ENCODE data around the gene OR6J1.
"Not testable (repeated sequence)": the region's sequence is repeated elsewhere in the genome, so short reads cannot be mapped to it uniquely, and the experiment has no call there.

Gene OR6J1

GRCh38 chr14:22678221-22678620 lies 34.1 kb upstream of the OR6J1 start:
- no peak overlapping the region for H3K4me2 ChIP-seq (ENCODE audit: insufficient read depth, low read length, poor library complexity, severe bottlenecking)
- no peak overlapping the region for H2AFZ ChIP-seq (ENCODE audit: low read length)
- no peaks in the 10 kb centered on the region for H3K79me1 ChIP-seq (ENCODE audit: low read depth, low read length)
- no peak overlapping the region for H2BK120ac ChIP-seq (ENCODE audit: low read depth, low read length)
- H3K23ac ChIP-seq (ENCODE audit: low read depth, low read length, poor library complexity): no peak overlapping the region
- no peak overlapping the region for H3K4me3 ChIP-seq (ENCODE audit: low read length in 2 of 2)
- no peak overlapping the region for H2BK15ac ChIP-seq (ENCODE audit: low read length)
- no peak overlapping the region for H2BK12ac ChIP-seq (ENCODE audit: low read length)
- no CpG with 5 or more reads among the region's 2 CpGs for WGBS, 2 donors (ENCODE audit: extremely low coverage in 2 of 2, insufficient read length in 2 of 2, insufficient replicate concordance in 1 of 2)
- H3K14ac ChIP-seq (ENCODE audit: low read length): no peak overlapping the region
- H3K4ac ChIP-seq (ENCODE audit: low read length): no peak overlapping the region
- H3K27ac ChIP-seq (replicated peaks; ENCODE audit: low read length): no peak overlapping the region
- H3K4me1 ChIP-seq (ENCODE audit: control insufficient read depth in 2 of 2, insufficient read depth in 1 of 2, low read depth in 1 of 2, low read length in 2 of 2): peaks cover 0 to 2% of the 10 kb centered on the region in 2 donors
- no peak overlapping the region for H3K18ac ChIP-seq (ENCODE audit: low read length)
- no peak overlapping the region for H2AK5ac ChIP-seq (ENCODE audit: low read depth, low read length)
- H4K91ac ChIP-seq (ENCODE audit: low read depth, low read length, poor library complexity): no peak overlapping the region
- H3K36me3 ChIP-seq (replicated peaks in 1 of 2; ENCODE audit: control insufficient read depth in 2 of 2, insufficient read depth in 2 of 2, low read length in 2 of 2): no peaks in the 10 kb centered on the region
- no peak overlapping the region for H3K9ac ChIP-seq (ENCODE audit: low read depth, low read length, poor library complexity)
- H3K9me3 ChIP-seq (replicated peaks in 1 of 2; ENCODE audit: control insufficient read depth in 2 of 2, insufficient read depth in 1 of 2, low read depth in 1 of 2, low read length in 2 of 2): no peaks in the 10 kb centered on the region
- no peak for DNase-seq (ENCODE audit: low spot score)
- no peak overlapping the region for H4K8ac ChIP-seq (ENCODE audit: low read depth, low read length)
- no peaks in the 10 kb centered on the region for H3K27me3 ChIP-seq (ENCODE audit: control insufficient read depth in 3 of 3, insufficient read depth in 3 of 3, low read depth in 1 of 3, low read length in 3 of 3)
- H2BK5ac ChIP-seq (ENCODE audit: low read length): no peak overlapping the region

GRCh38 chr14:22677551-22677950 lies 33.4 kb upstream of the OR6J1 start:
- H3K23ac ChIP-seq (ENCODE audit: low read depth, low read length, poor library complexity); H3K9ac ChIP-seq (ENCODE audit: low read depth, low read length, poor library complexity); H3K4me1 ChIP-seq (ENCODE audit: control insufficient read depth in 2 of 2, insufficient read depth in 1 of 2, low read depth in 1 of 2, low read length in 2 of 2); H2AK5ac ChIP-seq (ENCODE audit: low read depth, low read length); H4K8ac ChIP-seq (ENCODE audit: low read depth, low read length); H3K4me3 ChIP-seq (ENCODE audit: low read length in 2 of 2); H2BK15ac ChIP-seq (ENCODE audit: low read length); DNase-seq (ENCODE audit: low spot score); H2BK120ac ChIP-seq (ENCODE audit: low read depth, low read length); H3K4ac ChIP-seq (ENCODE audit: low read length); H2BK5ac ChIP-seq (ENCODE audit: low read length); H3K27me3 ChIP-seq (ENCODE audit: control insufficient read depth in 3 of 3, insufficient read depth in 3 of 3, low read depth in 1 of 3, low read length in 3 of 3); H3K36me3 ChIP-seq (replicated peaks in 1 of 2; ENCODE audit: control insufficient read depth in 2 of 2, insufficient read depth in 2 of 2, low read length in 2 of 2); H3K27ac ChIP-seq (replicated peaks; ENCODE audit: low read length); H2AFZ ChIP-seq (ENCODE audit: low read length); H3K79me1 ChIP-seq (ENCODE audit: low read depth, low read length); H3K18ac ChIP-seq (ENCODE audit: low read length); H3K9me3 ChIP-seq (replicated peaks in 1 of 2; ENCODE audit: control insufficient read depth in 2 of 2, insufficient read depth in 1 of 2, low read depth in 1 of 2, low read length in 2 of 2); H2BK12ac ChIP-seq (ENCODE audit: low read length); H3K14ac ChIP-seq (ENCODE audit: low read length); H3K4me2 ChIP-seq (ENCODE audit: insufficient read depth, low read length, poor library complexity, severe bottlenecking); H4K91ac ChIP-seq (ENCODE audit: low read depth, low read length, poor library complexity): not testable (repeated sequence)
- no CpG with 5 or more reads among the region's 2 CpGs for WGBS, 2 donors (ENCODE audit: extremely low coverage in 2 of 2, insufficient read length in 2 of 2, insufficient replicate concordance in 1 of 2)

GRCh38 chr14:22671622-22672021 lies 27.5 kb upstream of the OR6J1 start:
- Histone ChIP-seq H2AK5ac (ENCODE audit: low read depth, low read length) (no peak overlapping the region), H3K27me3 (ENCODE audit: control insufficient read depth in 3 of 3, insufficient read depth in 3 of 3, low read depth in 1 of 3, low read length in 3 of 3) (peaks cover 0 to 3% (median 0%) of the 10 kb centered on the region in 3 experiments), H3K27ac (replicated peaks; ENCODE audit: low read length) (no peak overlapping the region), H4K8ac (ENCODE audit: low read depth, low read length) (no peak overlapping the region), H2BK15ac (ENCODE audit: low read length) (no peak overlapping the region), H3K36me3 (replicated peaks in 1 of 2; ENCODE audit: control insufficient read depth in 2 of 2, insufficient read depth in 2 of 2, low read length in 2 of 2) (no peaks in the 10 kb centered on the region), H3K18ac (ENCODE audit: low read length) (no peak overlapping the region), H3K14ac (ENCODE audit: low read length) (no peak overlapping the region), H2BK120ac (ENCODE audit: low read depth, low read length) (no peak overlapping the region), H3K4me1 (ENCODE audit: control insufficient read depth in 2 of 2, insufficient read depth in 1 of 2, low read depth in 1 of 2, low read length in 2 of 2) (no peaks in the 10 kb centered on the region), H3K23ac (ENCODE audit: low read depth, low read length, poor library complexity) (no peak overlapping the region), H3K9me3 (replicated peaks in 1 of 2; ENCODE audit: control insufficient read depth in 2 of 2, insufficient read depth in 1 of 2, low read depth in 1 of 2, low read length in 2 of 2) (no peaks in the 10 kb centered on the region), H2BK12ac (ENCODE audit: low read length) (no peak overlapping the region), H3K79me1 (ENCODE audit: low read depth, low read length) (no peaks in the 10 kb centered on the region), H2BK5ac (ENCODE audit: low read length) (no peak overlapping the region), H3K4me2 (ENCODE audit: insufficient read depth, low read length, poor library complexity, severe bottlenecking) (no peak overlapping the region), H3K4me3 (ENCODE audit: low read length in 2 of 2) (no peak overlapping the region), H3K4ac (ENCODE audit: low read length) (no peak overlapping the region), H4K91ac (ENCODE audit: low read depth, low read length, poor library complexity) (no peak overlapping the region), H3K9ac (ENCODE audit: low read depth, low read length, poor library complexity) (no peak overlapping the region), H2AFZ (ENCODE audit: low read length) (no peak overlapping the region)
- DNase-seq (ENCODE audit: low spot score): no peak

GRCh38 chr14:22668863-22669262 lies 24.7 kb upstream of the OR6J1 start:
- no peak overlapping the region for H2AK5ac ChIP-seq (ENCODE audit: low read depth, low read length)
- DNase-seq (ENCODE audit: low spot score): no peak
- no peak overlapping the region for H3K23ac ChIP-seq (ENCODE audit: low read depth, low read length, poor library complexity)
- H3K18ac ChIP-seq (ENCODE audit: low read length): no peak overlapping the region
- WGBS, 2 donors (ENCODE audit: extremely low coverage in 2 of 2, insufficient read length in 2 of 2, insufficient replicate concordance in 1 of 2): no CpG with 5 or more reads among the region's 1 CpG
- no peak overlapping the region for H2BK12ac ChIP-seq (ENCODE audit: low read length)
- H3K4ac ChIP-seq (ENCODE audit: low read length): no peak overlapping the region
- H3K36me3 ChIP-seq (replicated peaks in 1 of 2; ENCODE audit: control insufficient read depth in 2 of 2, insufficient read depth in 2 of 2, low read length in 2 of 2): no peaks in the 10 kb centered on the region
- H2BK120ac ChIP-seq (ENCODE audit: low read depth, low read length): no peak overlapping the region
- no peak overlapping the region for H3K4me2 ChIP-seq (ENCODE audit: insufficient read depth, low read length, poor library complexity, severe bottlenecking)
- H3K4me1 ChIP-seq (ENCODE audit: control insufficient read depth in 2 of 2, insufficient read depth in 1 of 2, low read depth in 1 of 2, low read length in 2 of 2): no peaks in the 10 kb centered on the region
- no peak overlapping the region for H2BK15ac ChIP-seq (ENCODE audit: low read length)
- peaks cover 0 to 3% (median 0%) of the 10 kb centered on the region in 3 experiments for H3K27me3 ChIP-seq (ENCODE audit: control insufficient read depth in 3 of 3, insufficient read depth in 3 of 3, low read depth in 1 of 3, low read length in 3 of 3)
- no peak overlapping the region for H3K27ac ChIP-seq (replicated peaks; ENCODE audit: low read length)
- H3K79me1 ChIP-seq (ENCODE audit: low read depth, low read length): no peaks in the 10 kb centered on the region
- H3K9me3 ChIP-seq (replicated peaks in 1 of 2; ENCODE audit: control insufficient read depth in 2 of 2, insufficient read depth in 1 of 2, low read depth in 1 of 2, low read length in 2 of 2): no peaks in the 10 kb centered on the region
- H3K4me3 ChIP-seq (ENCODE audit: low read length in 2 of 2): no peak overlapping the region
- no peak overlapping the region for H2BK5ac ChIP-seq (ENCODE audit: low read length)
- no peak overlapping the region for H3K9ac ChIP-seq (ENCODE audit: low read depth, low read length, poor library complexity)
- no peak overlapping the region for H4K8ac ChIP-seq (ENCODE audit: low read depth, low read length)
- no peak overlapping the region for H3K14ac ChIP-seq (ENCODE audit: low read length)
- no peak overlapping the region for H2AFZ ChIP-seq (ENCODE audit: low read length)
- no peak overlapping the region for H4K91ac ChIP-seq (ENCODE audit: low read depth, low read length, poor library complexity)
